HFF-Myc (cell line): ENCODE measurements around the gene SLC5A2.

Experiments
- DNase-seq: peaks from one replicate; pipeline ENCODE4 v3.0.0-alpha.2; 2011; ENCODE audit warnings: low read depth; ENCODE audit errors: extremely low read depth
- H3K4me3 ChIP-seq: replicated peaks from 2 replicates; pipeline ENCODE4 v1.5.1; 2011; ENCODE audit warnings: low read depth, mild to moderate bottlenecking, control low read depth, low read length
- TF ChIP-seq, protein P1 (sequence below): IDR thresholded peaks from 2 replicates; pipeline ENCODE4 v1.5.1; 2012; ENCODE audit warnings: mild to moderate bottlenecking, low read depth, low read length, control low read depth; ENCODE audit errors: missing control alignments

SLC5A2 gene

DNA sequence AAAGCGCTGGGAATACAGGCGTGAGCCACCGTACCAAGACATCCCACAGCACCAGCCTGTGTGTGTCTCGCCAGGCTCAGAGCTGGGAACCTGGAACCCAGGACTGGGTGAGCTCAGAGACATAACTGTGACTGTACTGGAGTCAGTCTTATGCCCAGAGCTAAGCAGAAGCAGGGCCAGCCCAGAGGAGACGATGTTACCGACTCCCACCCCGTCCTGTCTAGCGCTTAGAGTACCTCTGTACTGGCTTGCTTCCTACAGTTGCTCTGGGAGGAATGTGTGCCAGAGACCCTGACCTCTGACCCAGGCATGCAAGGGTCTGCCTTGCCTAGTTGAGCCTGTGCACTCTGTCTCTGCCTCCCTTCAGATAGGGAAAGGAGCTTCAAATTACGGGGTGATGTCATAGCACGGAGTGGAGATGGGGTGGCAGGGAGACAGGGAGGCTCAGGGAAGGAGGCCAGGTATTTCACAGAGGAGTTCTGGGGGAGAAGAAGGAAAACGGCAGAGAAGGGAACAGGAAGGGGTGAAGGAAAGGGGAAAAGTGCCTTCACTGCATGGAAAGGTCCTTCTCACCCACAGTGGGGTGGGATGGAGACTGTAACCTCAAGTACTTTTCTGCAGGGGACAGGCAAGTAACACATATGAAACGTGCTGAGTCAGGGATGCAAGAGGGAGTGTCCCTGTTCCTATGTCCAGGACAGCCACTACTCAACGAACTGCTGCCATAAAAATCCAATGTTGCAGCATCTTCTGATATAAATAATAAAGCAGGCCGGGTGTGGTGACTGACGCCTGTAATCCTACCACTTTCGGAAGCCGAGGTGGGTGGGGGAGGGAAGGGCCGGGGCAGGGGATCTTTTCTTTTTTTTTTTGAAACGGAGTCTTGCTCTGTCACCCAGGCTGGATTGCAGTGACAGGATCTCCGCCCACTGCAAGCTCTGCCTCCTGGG, 29.4 kb upstream of the SLC5A2 start:
- TF ChIP-seq, protein P1, sequence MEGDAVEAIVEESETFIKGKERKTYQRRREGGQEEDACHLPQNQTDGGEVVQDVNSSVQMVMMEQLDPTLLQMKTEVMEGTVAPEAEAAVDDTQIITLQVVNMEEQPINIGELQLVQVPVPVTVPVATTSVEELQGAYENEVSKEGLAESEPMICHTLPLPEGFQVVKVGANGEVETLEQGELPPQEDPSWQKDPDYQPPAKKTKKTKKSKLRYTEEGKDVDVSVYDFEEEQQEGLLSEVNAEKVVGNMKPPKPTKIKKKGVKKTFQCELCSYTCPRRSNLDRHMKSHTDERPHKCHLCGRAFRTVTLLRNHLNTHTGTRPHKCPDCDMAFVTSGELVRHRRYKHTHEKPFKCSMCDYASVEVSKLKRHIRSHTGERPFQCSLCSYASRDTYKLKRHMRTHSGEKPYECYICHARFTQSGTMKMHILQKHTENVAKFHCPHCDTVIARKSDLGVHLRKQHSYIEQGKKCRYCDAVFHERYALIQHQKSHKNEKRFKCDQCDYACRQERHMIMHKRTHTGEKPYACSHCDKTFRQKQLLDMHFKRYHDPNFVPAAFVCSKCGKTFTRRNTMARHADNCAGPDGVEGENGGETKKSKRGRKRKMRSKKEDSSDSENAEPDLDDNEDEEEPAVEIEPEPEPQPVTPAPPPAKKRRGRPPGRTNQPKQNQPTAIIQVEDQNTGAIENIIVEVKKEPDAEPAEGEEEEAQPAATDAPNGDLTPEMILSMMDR = no peak
- no peak overlapping the region for H3K4me3 ChIP-seq
- no peak for DNase-seq

DNA sequence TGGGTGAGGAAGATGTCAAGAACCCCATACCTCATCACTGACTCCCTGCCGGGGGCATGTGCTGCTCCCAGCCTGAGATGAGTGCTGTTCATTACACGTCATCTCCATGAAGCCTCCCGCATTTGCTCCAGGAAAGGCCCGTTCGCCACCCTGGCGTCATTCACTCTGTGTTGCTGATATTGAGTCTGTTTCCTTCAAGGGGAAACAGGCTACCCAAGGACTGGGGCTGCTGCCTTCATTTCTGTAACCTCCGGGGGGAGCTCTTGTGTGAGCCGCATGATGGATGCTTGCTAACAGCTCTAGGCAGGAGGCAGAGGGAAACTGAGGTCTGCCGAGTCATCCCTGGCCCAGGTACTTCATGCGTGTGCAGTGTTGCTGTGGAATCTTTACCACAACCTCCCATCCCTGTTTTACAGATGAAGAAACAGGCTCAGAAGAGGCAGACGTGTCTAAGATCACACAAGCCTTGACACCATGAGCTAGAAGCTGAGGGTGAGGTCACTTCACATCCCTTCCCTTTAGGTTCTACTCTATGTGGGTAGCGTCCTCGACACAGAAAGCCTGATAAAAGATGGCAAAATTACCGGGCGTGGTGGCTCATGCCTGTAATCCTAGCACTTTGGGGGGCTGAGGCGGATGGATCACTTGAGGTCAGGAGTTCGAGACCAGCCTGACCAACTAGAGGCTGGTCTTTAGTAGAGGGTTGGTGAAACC, 27.2 kb upstream of the SLC5A2 start:
- H3K4me3 ChIP-seq = no peak overlapping the region; the same call in 1 of the 2 replicates
- TF ChIP-seq, protein P1 = peak; percentile 46
- DNase-seq = no peak

DNA sequence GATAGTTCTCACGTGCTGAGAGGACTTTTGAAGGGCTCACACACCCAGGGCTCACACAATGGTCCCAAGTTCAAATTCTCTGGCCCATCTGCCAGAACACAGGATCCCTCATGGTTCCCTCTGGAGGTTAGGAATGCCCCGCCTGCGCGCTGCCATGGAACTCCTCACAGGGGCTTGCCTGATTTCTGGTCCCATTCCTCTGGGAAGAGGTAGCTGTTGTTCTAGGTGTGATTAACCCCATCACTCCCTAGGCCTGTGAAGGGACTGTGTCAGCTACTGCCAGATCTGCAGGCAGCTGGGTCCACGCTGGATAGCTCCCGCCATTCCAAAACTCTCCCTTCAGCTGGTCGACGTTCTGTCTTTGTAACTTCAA, 25.9 kb upstream of the SLC5A2 start:
- H3K4me3 ChIP-seq = peak overlapping the region; percentile 79
- DNase-seq = no peak
- TF ChIP-seq, protein P1 = no peak

DNA sequence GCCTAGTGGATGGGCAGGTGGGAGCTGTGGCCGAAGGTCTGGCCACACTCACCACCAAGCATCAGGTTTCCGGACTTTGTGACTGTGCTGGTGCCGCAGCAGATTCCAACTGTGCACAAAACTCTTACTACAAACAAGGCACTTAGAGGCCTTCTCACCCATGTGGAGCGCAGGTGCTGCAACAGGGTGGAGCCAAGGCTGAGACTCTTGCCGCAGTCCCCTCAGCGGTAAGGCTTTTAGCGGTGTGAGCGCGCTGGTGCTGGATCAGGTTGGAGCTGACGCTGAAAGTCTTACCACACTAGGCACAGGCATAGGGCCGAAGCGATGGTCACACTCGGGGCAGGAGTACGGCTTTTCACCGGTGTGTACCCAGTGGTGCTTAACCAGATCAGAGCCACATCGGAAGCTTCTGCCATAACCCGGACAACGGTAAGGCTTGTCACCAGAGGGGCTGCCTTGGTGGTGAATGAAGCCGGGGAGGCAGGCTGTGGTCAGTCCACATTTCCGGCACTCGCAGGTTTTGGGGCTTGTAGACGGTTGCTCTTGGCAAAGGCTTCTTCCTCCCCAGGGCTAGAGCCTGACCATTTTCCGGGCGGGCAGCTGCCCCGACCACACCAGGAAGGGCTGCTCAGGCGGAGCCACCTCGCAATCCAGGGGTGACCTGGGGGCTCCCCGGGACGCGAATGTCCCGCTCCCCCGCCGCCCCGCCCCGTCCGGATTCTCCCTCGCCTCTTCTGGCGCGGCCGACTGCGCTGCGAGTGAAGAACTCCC, 24.7 kb upstream of the SLC5A2 start:
- TF ChIP-seq, protein P1 = no peak
- DNase-seq = peak; percentile 71
- H3K4me3 ChIP-seq = peak overlapping the region; percentile 79

DNA sequence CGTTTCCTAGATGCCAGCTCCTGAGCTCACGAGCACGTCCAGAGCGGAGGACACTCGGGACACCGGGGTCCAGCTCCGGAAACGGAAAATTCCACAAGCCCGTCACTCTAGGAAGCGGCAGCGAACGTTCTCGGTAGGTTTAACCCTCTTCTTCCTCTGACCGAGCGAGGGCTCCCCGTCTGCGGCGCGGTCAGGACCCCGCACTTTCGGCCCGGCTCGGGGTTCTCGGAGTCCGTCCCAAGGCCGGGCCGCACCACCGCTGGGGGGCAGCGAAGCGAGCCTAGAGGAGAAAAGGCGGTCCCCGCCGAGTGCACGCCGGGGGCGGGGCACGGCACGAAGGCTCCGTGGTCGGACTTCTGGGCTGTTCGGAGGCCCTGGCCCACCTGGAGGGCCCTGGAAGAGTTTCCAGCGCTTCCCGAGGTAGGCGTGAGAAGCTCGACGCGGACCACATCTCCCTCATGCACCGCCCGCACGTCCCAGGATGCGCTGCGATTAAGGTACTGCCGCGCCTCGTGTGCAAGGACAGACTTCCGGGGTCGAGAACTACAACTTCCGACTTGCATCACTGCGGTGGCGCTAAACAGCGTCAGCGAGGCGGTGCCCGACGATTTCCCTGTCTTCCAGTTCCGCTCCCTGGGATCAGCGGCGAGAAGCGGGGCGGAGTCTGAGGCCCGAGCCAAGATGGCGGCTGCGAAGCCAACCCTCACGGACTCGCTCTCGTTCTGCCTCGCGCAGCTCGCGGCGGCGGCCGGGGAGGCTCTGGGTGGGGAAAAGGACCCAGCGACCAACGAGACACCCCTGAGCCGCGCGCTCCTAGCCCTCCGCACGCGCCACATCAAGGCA, 23.9 kb upstream of the SLC5A2 start, which contains the start of gene ARMC5:
ARMC5 (plus strand) TSS at position 658 of the 843 bp plus-strand sequence; CDS start at position 682, 24 bp downstream.
- TF ChIP-seq, protein P1 = peak; percentile 63
- H3K4me3 ChIP-seq = peak within 1 kb of the TSS; percentile 79
- DNase-seq = peak; percentile 97
